HepG2 (cell line): ENCODE data around the gene GFOD1. TPM values are rescaled to one million over a fixed set of nuclear protein-coding genes. Genes with fewer than 3 reads are reported as not detected.

Experiments
- ATAC-seq: fragments of 200-7000 bp; cut with Tn5 transposase; 3 replicates; pipeline ENCODE4 v1.9.1; 2020; ENCODE audit warnings: mild to moderate bottlenecking, moderate library complexity
- BruUV-seq: library from RNA; stranded (reverse); fragments of 400-500 nt; replicated peaks from 2 replicates; lab custom pipeline; 2021; lab: Mats Ljungman, UMichigan
- CTCF ChIA-PET: fragments of 300-600 bp; formaldehyde crosslinking; extraction: SDS; loops from one replicate; lab custom pipeline; 2021; ENCODE audit warnings: low total read pairs, inconsistent platforms, low intra/inter-chr PET ratio; lab: Yijun Ruan, JAX
- POLR2A ChIA-PET: fragments of 350-600 bp; sonication (Branson Sonifier 250); formaldehyde crosslinking; loops from one replicate; lab custom pipeline; 2020; ENCODE audit warnings: antibody characterized with exemption, inconsistent platforms; lab: Yijun Ruan, JAX
- DNase-seq: peaks from one replicate; pipeline ENCODE4 v3.0.0-alpha.2; 2015; ENCODE audit warnings: low spot score
- FAIRE-seq: peaks from 3 replicates; lab custom pipeline; 2011; peaks lifted over from hg19 to GRCh38; lab: Jason Lieb, UNC
- H2AFZ ChIP-seq: one replicate; pipeline ENCODE4 v1.6.1; 2011; ENCODE audit warnings: low read length, inconsistent platforms
- H3K27ac ChIP-seq: fragments of 300-600 bp; 3 replicates; pipeline ENCODE4 v1.8.0; 2011; ENCODE audit warnings: mixed run types, mild to moderate bottlenecking, mixed read lengths, low read length, inconsistent platforms; ENCODE audit not compliant: insufficient read depth; ENCODE audit errors: extremely low read length
- H3K27me3 ChIP-seq, 2 experiments: fragments of 200-600 bp in 1 of 2; 2 replicates in 1 of 2; 3 replicates in 1 of 2; pipeline versions ENCODE4 v1.6.0 to v1.8.0; 2011; ENCODE audit warnings: low read length in 2 of 2, mild to moderate bottlenecking in 2 of 2, moderate library complexity in 2 of 2, inconsistent platforms in 1 of 2; ENCODE audit not compliant: insufficient read depth in 2 of 2, control insufficient read depth in 1 of 2
- H3K36me3 ChIP-seq, 2 experiments: fragments of 200-600 bp in 1 of 2; replicated peaks in 1 of 2; 2 replicates in 1 of 2; 3 replicates in 1 of 2; pipeline versions ENCODE4 v1.5.1 to v1.8.0; 2011; ENCODE audit warnings: low read length in 2 of 2, inconsistent platforms in 1 of 2; ENCODE audit not compliant: insufficient read depth in 2 of 2, control insufficient read depth in 1 of 2
- H3K4me1 ChIP-seq: 2 replicates; pipeline ENCODE4 v1.5.1; 2012; ENCODE audit warnings: low read length, inconsistent platforms; ENCODE audit not compliant: insufficient read depth
- H3K4me2 ChIP-seq: 2 replicates; pipeline ENCODE4 v1.6.0; 2011; ENCODE audit warnings: low read depth, low read length, inconsistent platforms
- H3K4me3 ChIP-seq, 3 experiments: fragments of 200-600 bp in 1 of 3; sonication (generic), shearing (Covaris generic) in 1 of 3; replicated peaks in 1 of 3; 2 replicates each; pipeline ENCODE4 v1.5.1; 2011 to 2016; ENCODE audit warnings: low read length in 3 of 3, inconsistent platforms in 2 of 3, low read depth in 2 of 3, mild to moderate bottlenecking in 2 of 3, control low read depth in 1 of 3, mixed read lengths in 1 of 3; ENCODE audit not compliant: insufficient read depth in 1 of 3
- H3K79me2 ChIP-seq: one replicate; pipeline ENCODE4 v1.6.1; 2011; ENCODE audit warnings: low read length, inconsistent platforms; ENCODE audit not compliant: insufficient read depth
- H3K9ac ChIP-seq: 2 replicates; pipeline ENCODE4 v1.6.0; 2011; ENCODE audit warnings: mild to moderate bottlenecking, low read depth, low read length, inconsistent platforms; ENCODE audit not compliant: insufficient read depth
- H3K9me3 ChIP-seq: 2 replicates; pipeline ENCODE4 v1.5.1; 2012; ENCODE audit warnings: mild to moderate bottlenecking, low read length
- H4K20me1 ChIP-seq: 2 replicates; pipeline ENCODE4 v1.6.0; 2011; ENCODE audit warnings: inconsistent platforms, mild to moderate bottlenecking, low read length, moderate library complexity; ENCODE audit not compliant: insufficient read depth
- IRF1 ChIP-seq: sonication (generic); formaldehyde crosslinking; IDR thresholded peaks from 2 replicates; pipeline ENCODE4 v1.4.0; 2020; ENCODE audit warnings: low read depth, mild to moderate bottlenecking, missing genetic modification reagents
- KDM2A ChIP-seq: sonication (generic); formaldehyde crosslinking; IDR thresholded peaks from 2 replicates; pipeline ENCODE4 v1.4.0; 2020; ENCODE audit warnings: low read depth, missing genetic modification reagents, borderline replicate concordance
- NFIC ChIP-seq: IDR thresholded peaks from 2 replicates; pipeline ENCODE4 v1.6.1; 2012; ENCODE audit warnings: mild to moderate bottlenecking, low read length, inconsistent platforms
- ZNF121 ChIP-seq: sonication (generic); formaldehyde crosslinking; IDR thresholded peaks from 2 replicates; pipeline ENCODE4 v1.5.0; 2020; ENCODE audit warnings: mild to moderate bottlenecking, missing genetic modification reagents
- ZNF280D ChIP-seq: sonication (generic); formaldehyde crosslinking; IDR thresholded peaks from 2 replicates; pipeline ENCODE4 v1.5.1; 2020; ENCODE audit warnings: mild to moderate bottlenecking, missing genetic modification reagents
- ZNF317 ChIP-seq: sonication (generic); formaldehyde crosslinking; IDR thresholded peaks from 2 replicates; pipeline ENCODE4 v1.5.0; 2020; ENCODE audit warnings: mild to moderate bottlenecking, missing genetic modification reagents
- ZNF354B ChIP-seq: sonication (generic); formaldehyde crosslinking; IDR thresholded peaks from 2 replicates; pipeline ENCODE4 v1.8.0; 2022; ENCODE audit warnings: mild to moderate bottlenecking, missing genetic modification reagents
- ZNF572 ChIP-seq: sonication (generic); formaldehyde crosslinking; IDR thresholded peaks from 2 replicates; pipeline ENCODE4 v1.5.1; 2020; ENCODE audit warnings: mild to moderate bottlenecking, missing genetic modification reagents
- ZNF576 ChIP-seq: sonication (generic); formaldehyde crosslinking; IDR thresholded peaks from 2 replicates; pipeline ENCODE4 v1.4.0; 2020; ENCODE audit warnings: mild to moderate bottlenecking, missing genetic modification reagents
- ZNF709 ChIP-seq: sonication (generic); formaldehyde crosslinking; IDR thresholded peaks from 2 replicates; pipeline ENCODE4 v1.5.0; 2020; ENCODE audit warnings: mild to moderate bottlenecking, missing genetic modification reagents
- ZSCAN21 ChIP-seq: sonication (generic); formaldehyde crosslinking; IDR thresholded peaks from 2 replicates; pipeline ENCODE4 v1.8.0; 2022; ENCODE audit warnings: mild to moderate bottlenecking, missing genetic modification reagents, moderate library complexity, borderline replicate concordance
- WGBS: methylation state at CpG from one replicate; pipeline ENCODE4 v1.1.6; 2017; ENCODE audit warnings: low lambda C conversion rate; 5-methylcytosine and 5-hydroxymethylcytosine counted together
- in situ Hi-C: cut with HindIII; loops from 2 replicates; pipeline ENCODE4 v1.10.0; 2017; ENCODE audit warnings: low pct_unique_long_range_greater_than_20kb; ENCODE audit not compliant: extremely low pct_ligation_motif_present
- intact Hi-C: fragments of 100-400 bp; cut with micrococcal nuclease; formaldehyde crosslinking; loops from one replicate; pipeline ENCODE4 v1.10.0; 2022; ENCODE audit not compliant: unreplicated experiment
- polyA plus RNA-seq, 8 experiments: library from polyadenylated mRNA; depleted of rRNA in 3 of 8; stranded (reverse) in 7 of 8; unstranded in 1 of 8; fragments of >200 nt; fragmentation: Illumina TruSeq in 4 of 8; extraction: Trizol in 4 of 8; gene quantifications; 2 replicates each; pipeline versions ENCODE4 v1.2.1 to v1.2.3, GENCODE V29; 2011 to 2016; ENCODE audit warnings: low read depth in 4 of 8, missing spikeins in 1 of 8, mixed read lengths in 1 of 8; ENCODE audit not compliant: insufficient read depth in 1 of 8
- total RNA-seq, 5 experiments: library from RNA; depleted of rRNA; stranded (reverse); fragments of >200 nt; fragmentation: Illumina TruSeq; extraction: Trizol; gene quantifications; 2 replicates each; pipeline ENCODE4 v1.2.3, GENCODE V29; 2016; ENCODE audit warnings: low read depth in 1 of 5
- TF ChIP-seq, protein P1 (sequence below): sonication (generic); formaldehyde crosslinking; IDR thresholded peaks from 2 replicates; pipeline ENCODE4 v1.5.0; 2020; ENCODE audit warnings: missing genetic modification reagents
- TF ChIP-seq, protein P2 (sequence below): sonication (generic); formaldehyde crosslinking; IDR thresholded peaks from 2 replicates; pipeline ENCODE4 v1.4.0; 2020; ENCODE audit warnings: missing genetic modification reagents
- TF ChIP-seq, protein P3 (sequence below): sonication (generic); formaldehyde crosslinking; conservative IDR thresholded peaks from 2 replicates; pipeline ENCODE4 v1.4.0; 2020; ENCODE audit warnings: missing genetic modification reagents

GFOD1 gene
- total and polyA plus RNA-seq, 2 of the 13 experiments (the other 11 are each of a cell fraction or from before 2014, with no cell fraction given), result 1.9 to 6.4 TPM

DNA sequence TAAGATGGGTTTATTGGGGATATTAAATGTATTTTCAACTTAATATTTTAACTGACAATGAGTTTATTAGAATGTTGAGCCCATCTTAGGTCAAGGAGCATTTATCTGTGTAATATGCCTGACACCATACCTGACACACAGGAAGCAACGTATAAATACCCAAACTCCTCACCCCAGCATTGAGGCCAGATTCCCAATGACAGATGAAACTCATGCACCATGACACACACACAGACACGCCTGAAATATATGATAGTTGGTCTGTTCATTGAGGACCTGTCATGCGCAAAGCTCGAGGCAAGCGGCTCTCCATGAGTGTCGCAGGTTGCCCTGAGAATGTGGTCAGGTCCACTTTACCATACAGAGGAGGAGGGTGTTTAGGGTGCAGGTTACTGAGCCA, 64.1 kb downstream of the GFOD1 start:
- WGBS, result 93% methylated on average over 6 of the region's 6 CpGs
- in situ Hi-C loops (no loop called here), intact Hi-C loops (no loop called here)
- Histone ChIP-seq H3K4me3 (no peak overlapping the region), H3K4me1 (peaks cover 15% of the 10 kb centered on the region), H3K9me3 (no peaks in the 10 kb centered on the region), H3K27ac (no peak overlapping the region), H3K27me3 (no peaks in the 10 kb centered on the region), H3K4me2 (no peak overlapping the region), H3K79me2 (no peaks in the 10 kb centered on the region), H3K9ac (no peak overlapping the region), H4K20me1 (no peaks in the 10 kb centered on the region), H2AFZ (no peak overlapping the region), H3K36me3 (no peaks in the 10 kb centered on the region)
- BruUV-seq, result no TSS peak
- no peak for TF ChIP-seq ZNF317 (CRISPR knock-in tag)
- TF ChIP-seq, protein P1, sequence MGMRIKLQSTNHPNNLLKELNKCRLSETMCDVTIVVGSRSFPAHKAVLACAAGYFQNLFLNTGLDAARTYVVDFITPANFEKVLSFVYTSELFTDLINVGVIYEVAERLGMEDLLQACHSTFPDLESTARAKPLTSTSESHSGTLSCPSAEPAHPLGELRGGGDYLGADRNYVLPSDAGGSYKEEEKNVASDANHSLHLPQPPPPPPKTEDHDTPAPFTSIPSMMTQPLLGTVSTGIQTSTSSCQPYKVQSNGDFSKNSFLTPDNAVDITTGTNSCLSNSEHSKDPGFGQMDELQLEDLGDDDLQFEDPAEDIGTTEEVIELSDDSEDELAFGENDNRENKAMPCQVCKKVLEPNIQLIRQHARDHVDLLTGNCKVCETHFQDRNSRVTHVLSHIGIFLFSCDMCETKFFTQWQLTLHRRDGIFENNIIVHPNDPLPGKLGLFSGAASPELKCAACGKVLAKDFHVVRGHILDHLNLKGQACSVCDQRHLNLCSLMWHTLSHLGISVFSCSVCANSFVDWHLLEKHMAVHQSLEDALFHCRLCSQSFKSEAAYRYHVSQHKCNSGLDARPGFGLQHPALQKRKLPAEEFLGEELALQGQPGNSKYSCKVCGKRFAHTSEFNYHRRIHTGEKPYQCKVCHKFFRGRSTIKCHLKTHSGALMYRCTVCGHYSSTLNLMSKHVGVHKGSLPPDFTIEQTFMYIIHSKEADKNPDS (CRISPR knock-in tag), result no peak
- no peak for TF ChIP-seq ZNF121
- TF ChIP-seq, protein P2, sequence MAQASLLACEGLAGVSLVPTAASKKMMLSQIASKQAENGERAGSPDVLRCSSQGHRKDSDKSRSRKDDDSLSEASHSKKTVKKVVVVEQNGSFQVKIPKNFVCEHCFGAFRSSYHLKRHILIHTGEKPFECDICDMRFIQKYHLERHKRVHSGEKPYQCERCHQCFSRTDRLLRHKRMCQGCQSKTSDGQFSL, result no peak
- TF ChIP-seq IRF1, result no peak
- no peak for TF ChIP-seq ZNF576 (CRISPR knock-in tag)
- TF ChIP-seq ZNF354B, result no peak
- no peak for TF ChIP-seq ZNF709 (CRISPR knock-in tag)
- TF ChIP-seq ZNF280D (CRISPR knock-in tag), result no peak
- TF ChIP-seq, protein P3, sequence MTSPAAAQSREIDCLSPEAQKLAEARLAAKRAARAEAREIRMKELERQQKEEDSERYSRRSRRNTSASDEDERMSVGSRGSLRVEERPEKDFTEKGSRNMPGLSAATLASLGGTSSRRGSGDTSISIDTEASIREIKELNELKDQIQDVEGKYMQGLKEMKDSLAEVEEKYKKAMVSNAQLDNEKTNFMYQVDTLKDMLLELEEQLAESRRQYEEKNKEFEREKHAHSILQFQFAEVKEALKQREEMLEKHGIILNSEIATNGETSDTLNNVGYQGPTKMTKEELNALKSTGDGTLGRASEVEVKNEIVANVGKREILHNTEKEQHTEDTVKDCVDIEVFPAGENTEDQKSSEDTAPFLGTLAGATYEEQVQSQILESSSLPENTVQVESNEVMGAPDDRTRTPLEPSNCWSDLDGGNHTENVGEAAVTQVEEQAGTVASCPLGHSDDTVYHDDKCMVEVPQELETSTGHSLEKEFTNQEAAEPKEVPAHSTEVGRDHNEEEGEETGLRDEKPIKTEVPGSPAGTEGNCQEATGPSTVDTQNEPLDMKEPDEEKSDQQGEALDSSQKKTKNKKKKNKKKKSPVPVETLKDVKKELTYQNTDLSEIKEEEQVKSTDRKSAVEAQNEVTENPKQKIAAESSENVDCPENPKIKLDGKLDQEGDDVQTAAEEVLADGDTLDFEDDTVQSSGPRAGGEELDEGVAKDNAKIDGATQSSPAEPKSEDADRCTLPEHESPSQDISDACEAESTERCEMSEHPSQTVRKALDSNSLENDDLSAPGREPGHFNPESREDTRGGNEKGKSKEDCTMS, result no peak
- TF ChIP-seq NFIC, result no peak
- no peak for TF ChIP-seq ZNF572
- no peak for TF ChIP-seq KDM2A (CRISPR knock-in tag)
- TF ChIP-seq ZSCAN21 (CRISPR knock-in tag), result no peak
- DNase-seq, result no peak
- ATAC-seq, result no peak
- ChIA-PET CTCF (no interaction called here), POLR2A (interaction anchor here (1.5 kb wide), 1 partner anchor 9 kb away, joined by 7 read pairs; no protein-coding TSS in a partner anchor)
- no peak for FAIRE-seq
